Stimulated activated naive CD4-positive, alpha-beta T cell treated with Interleukin-2 at 50 U/mL for 16 hours (primary cell): ENCODE data around the gene HPN.
"Not testable (repeated sequence)": the region's sequence is repeated elsewhere in the genome, so short reads cannot be mapped to it uniquely, and the experiment has no call there.

Experiments used
- DNase-seq: peaks from one replicate; lab custom pipeline; 2025; lab: John Stamatoyannopoulos, UW

Gene HPN

GRCh38 chr19:35084509-35084762 is 42.9 kb downstream of the HPN start:
- DNase-seq: no peak

- DNase-seq: no peak
These were observed 44.4 kb downstream of the HPN start for GRCh38 chr19:35085947-35086346.

- DNase-seq: no peak
These were observed 44.9 kb downstream of the HPN start for GRCh38 chr19:35086455-35086854.

GRCh38 chr19:35087393-35087792 is 45.9 kb downstream of the HPN start:
- DNase-seq: no peak

- no peak for DNase-seq
These were observed 46.8 kb downstream of the HPN start for GRCh38 chr19:35088131-35088913.

GRCh38 chr19:35089554-35089953 is 48.0 kb downstream of the HPN start:
- no peak for DNase-seq

GRCh38 chr19:35090160-35090505 is 48.6 kb downstream of the HPN start:
- no peak for DNase-seq

- peak; percentile 12 for DNase-seq
These were observed 49.1 kb downstream of the HPN start for GRCh38 chr19:35090506-35091214.

- no peak for DNase-seq
These were observed 51.9 kb downstream of the HPN start for GRCh38 chr19:35093430-35093829.

- no peak for DNase-seq
These were observed 52.6 kb downstream of the HPN start for GRCh38 chr19:35093941-35094647.

GRCh38 chr19:35094656-35095055 is 53.1 kb downstream of the HPN start:
- DNase-seq: no peak

GRCh38 chr19:35095667-35096368 is 54.3 kb downstream of the HPN start:
- DNase-seq: no peak

GRCh38 chr19:35098413-35099049 is 57.0 kb downstream of the HPN start:
- no peak for DNase-seq

- no peak for DNase-seq
These were observed 57.8 kb downstream of the HPN start for GRCh38 chr19:35099155-35099896.

GRCh38 chr19:35099897-35100275 is 58.4 kb downstream of the HPN start:
- no peak for DNase-seq

- DNase-seq: no peak
These were observed 59.3 kb downstream of the HPN start for GRCh38 chr19:35100588-35101533.

GRCh38 chr19:35101949-35102348 is 60.4 kb downstream of the HPN start:
- DNase-seq: not testable (repeated sequence)

- DNase-seq: not testable (repeated sequence)
These were observed 62.1 kb downstream of the HPN start for GRCh38 chr19:35103614-35104013.

- no peak for DNase-seq
These were observed 62.8 kb downstream of the HPN start for GRCh38 chr19:35104361-35104760.

GRCh38 chr19:35105047-35105410 is 63.5 kb downstream of the HPN start:
- no peak for DNase-seq
